HepG2 (cell line): ENCODE measurements around the gene RNF213. TPM values are rescaled to one million over a fixed set of nuclear protein-coding genes. Genes with fewer than 3 reads are reported as not detected.

Source experiments
- CENPX ChIP-seq: sonication (generic); formaldehyde crosslinking; IDR thresholded peaks from 2 replicates; pipeline ENCODE4 v1.9.0; 2021; ENCODE audit warnings: mild to moderate bottlenecking, missing genetic modification reagents, moderate library complexity
- HINFP ChIP-seq: sonication (generic); formaldehyde crosslinking; IDR thresholded peaks from 2 replicates; pipeline ENCODE4 v1.4.0; 2020; ENCODE audit warnings: low read depth, mild to moderate bottlenecking, missing genetic modification reagents
- JDP2 ChIP-seq: sonication (generic); formaldehyde crosslinking; IDR thresholded peaks from 2 replicates; pipeline ENCODE4 v1.8.1; 2022; ENCODE audit warnings: missing genetic modification reagents, borderline replicate concordance
- MAX ChIP-seq: IDR thresholded peaks from 2 replicates; pipeline ENCODE4 v1.6.1; 2012; ENCODE audit warnings: inconsistent platforms
- MLLT10 ChIP-seq: sonication (generic); formaldehyde crosslinking; IDR thresholded peaks from 2 replicates; pipeline ENCODE4 v1.4.0; 2020; ENCODE audit warnings: missing genetic modification reagents
- NCOA1 ChIP-seq: sonication (generic); formaldehyde crosslinking; IDR thresholded peaks from 2 replicates; pipeline ENCODE4 v1.9.0; 2021; ENCODE audit warnings: missing genetic modification reagents
- PTBP1 ChIP-seq: fragments of 200-400 bp; formaldehyde crosslinking; IDR thresholded peaks from 2 replicates; pipeline ENCODE4 v1.6.1; 2018; ENCODE audit warnings: low read length, low read depth; ENCODE audit not compliant: poor library complexity, severe bottlenecking
- THRA ChIP-seq: sonication (generic); formaldehyde crosslinking; IDR thresholded peaks from 2 replicates; pipeline ENCODE4 v1.4.0; 2020; ENCODE audit warnings: missing genetic modification reagents, borderline replicate concordance
- ZBTB43 ChIP-seq: sonication (generic); formaldehyde crosslinking; conservative IDR thresholded peaks from 2 replicates; pipeline ENCODE4 v1.4.0; 2020; ENCODE audit warnings: missing genetic modification reagents
- ZNF143 ChIP-seq: sonication (generic); formaldehyde crosslinking; IDR thresholded peaks from 2 replicates; pipeline ENCODE4 v1.4.0; 2020; ENCODE audit warnings: missing genetic modification reagents
- ZNF292 ChIP-seq: sonication (generic); formaldehyde crosslinking; IDR thresholded peaks from 2 replicates; pipeline ENCODE4 v1.8.1; 2022; ENCODE audit warnings: mild to moderate bottlenecking, low read depth, missing genetic modification reagents, borderline replicate concordance
- ZNF512B ChIP-seq: sonication (generic); formaldehyde crosslinking; IDR thresholded peaks from 2 replicates; pipeline ENCODE4 v1.5.1; 2020; ENCODE audit warnings: missing genetic modification reagents, mild to moderate bottlenecking, borderline replicate concordance
- ZNF513 ChIP-seq: sonication (generic); formaldehyde crosslinking; conservative IDR thresholded peaks from 2 replicates; pipeline ENCODE4 v1.5.0; 2020; ENCODE audit warnings: missing genetic modification reagents
- ZNF557 ChIP-seq: sonication (generic); formaldehyde crosslinking; IDR thresholded peaks from 2 replicates; pipeline ENCODE4 v1.4.0; 2020; ENCODE audit warnings: missing genetic modification reagents
- ZNF597 ChIP-seq: sonication (generic); formaldehyde crosslinking; IDR thresholded peaks from 2 replicates; pipeline ENCODE4 v1.5.0; 2020; ENCODE audit warnings: missing genetic modification reagents
- ZNF879 ChIP-seq: sonication (generic); formaldehyde crosslinking; IDR thresholded peaks from 2 replicates; pipeline ENCODE4 v1.8.1; 2023; ENCODE audit warnings: missing genetic modification reagents
- polyA plus RNA-seq, 8 experiments: library from polyadenylated mRNA; depleted of rRNA in 3 of 8; stranded (reverse) in 7 of 8; unstranded in 1 of 8; fragments of >200 nt; fragmentation: Illumina TruSeq in 4 of 8; extraction: Trizol in 4 of 8; gene quantifications; 2 replicates each; pipeline versions ENCODE4 v1.2.1 to v1.2.3, GENCODE V29; 2011 to 2016; ENCODE audit warnings: low read depth in 4 of 8, missing spikeins in 1 of 8, mixed read lengths in 1 of 8; ENCODE audit not compliant: insufficient read depth in 1 of 8
- total RNA-seq, 5 experiments: library from RNA; depleted of rRNA; stranded (reverse); fragments of >200 nt; fragmentation: Illumina TruSeq; extraction: Trizol; gene quantifications; 2 replicates each; pipeline ENCODE4 v1.2.3, GENCODE V29; 2016; ENCODE audit warnings: low read depth in 1 of 5

The RNF213 gene
- total and polyA plus RNA-seq, 2 of the 13 experiments (the other 11 are each of a cell fraction or from before 2014, with no cell fraction given): 38.6 to 38.7 TPM

GRCh38 chr17:80441133-80441578, 180.5 kb downstream of the RNF213 start (continued):
- TF ChIP-seq MLLT10 (CRISPR knock-in tag) (no peak), CENPX (CRISPR knock-in tag) (no peak), ZBTB43 (CRISPR knock-in tag) (peak; percentile 88; the same call in 1 of the 2 replicates), JDP2 (CRISPR knock-in tag) (peak; percentile 46; the same call in 1 of the 2 replicates), ZNF512B (CRISPR knock-in tag) (no peak), ZNF143 (no peak), ZNF292 (CRISPR knock-in tag) (peak; percentile 31; the same call in 1 of the 2 replicates), ZNF513 (CRISPR knock-in tag) (no peak), ZNF879 (CRISPR knock-in tag) (peak; percentile 59; the same call in 1 of the 2 replicates), NCOA1 (no peak), THRA (CRISPR knock-in tag) (peak; percentile 88), HINFP (CRISPR knock-in tag) (0 out of 2 replicates have a peak, but pooled peaks have one; percentile 27), MAX (0 out of 2 replicates have a peak, but pooled peaks have one; percentile 17), ZNF557 (peak; percentile 96; the same call in 1 of the 2 replicates), ZNF597 (CRISPR knock-in tag) (no peak), PTBP1 (peak; percentile 76)
